AG09309 (cell line): ENCODE measurements around the gene JADE2.
"Not testable (repeated sequence)": the region's sequence is repeated elsewhere in the genome, so short reads cannot be mapped to it uniquely, and the experiment has no call there.

ENCODE experiments used
- DNase-seq: peaks from one replicate; pipeline ENCODE4 v3.0.0-alpha.2; 2010; ENCODE audit warnings: low read depth
- H3K4me3 ChIP-seq: 2 replicates; pipeline ENCODE4 v1.5.1; 2011; ENCODE audit warnings: mild to moderate bottlenecking, low read depth, low read length, moderate library complexity; ENCODE audit not compliant: control insufficient read depth
- CTCF ChIP-seq: IDR thresholded peaks from 2 replicates; pipeline ENCODE4 v1.5.1; 2011; ENCODE audit warnings: mild to moderate bottlenecking, low read depth, low read length, inconsistent platforms; ENCODE audit not compliant: insufficient read depth, control insufficient read depth; ENCODE audit errors: missing control alignments

JADE2 gene

GRCh38 chr5:134590992-134591659 is 65.7 kb downstream of the JADE2 start:
- H3K4me3 ChIP-seq = no peak overlapping the region
- no peak for TF ChIP-seq CTCF
- DNase-seq = no peak

DNA sequence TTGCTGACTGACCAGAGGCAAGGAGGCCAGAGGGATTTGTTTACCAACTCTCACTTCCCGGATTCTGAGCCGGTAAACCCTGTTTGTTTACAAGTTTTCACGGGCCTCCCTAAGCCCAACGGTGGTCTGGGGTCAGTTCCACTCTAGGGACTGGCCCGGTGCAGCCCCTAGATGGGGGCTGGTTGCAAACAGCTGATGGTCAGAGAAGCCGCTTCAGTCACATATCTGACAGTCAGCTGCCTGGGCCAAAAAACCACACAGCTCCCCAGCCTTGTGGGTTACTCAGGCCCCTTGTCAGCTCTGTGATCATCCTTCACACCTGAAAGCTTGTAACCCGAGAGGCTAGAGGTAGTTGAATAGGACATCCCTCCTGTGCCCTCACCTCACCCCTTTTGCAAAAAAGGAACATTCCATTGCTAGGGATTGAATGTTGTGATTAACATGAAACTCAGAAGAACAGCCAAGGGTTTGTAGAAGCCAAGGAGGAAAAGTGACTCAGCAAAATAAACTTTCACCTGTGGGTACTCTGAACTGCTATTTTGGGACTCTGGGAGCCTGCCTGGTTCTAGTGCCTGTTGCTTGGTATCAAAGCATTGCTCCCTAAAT is 66.8 kb downstream of the JADE2 start:
- no peak for DNase-seq
- no peak overlapping the region for H3K4me3 ChIP-seq

DNA sequence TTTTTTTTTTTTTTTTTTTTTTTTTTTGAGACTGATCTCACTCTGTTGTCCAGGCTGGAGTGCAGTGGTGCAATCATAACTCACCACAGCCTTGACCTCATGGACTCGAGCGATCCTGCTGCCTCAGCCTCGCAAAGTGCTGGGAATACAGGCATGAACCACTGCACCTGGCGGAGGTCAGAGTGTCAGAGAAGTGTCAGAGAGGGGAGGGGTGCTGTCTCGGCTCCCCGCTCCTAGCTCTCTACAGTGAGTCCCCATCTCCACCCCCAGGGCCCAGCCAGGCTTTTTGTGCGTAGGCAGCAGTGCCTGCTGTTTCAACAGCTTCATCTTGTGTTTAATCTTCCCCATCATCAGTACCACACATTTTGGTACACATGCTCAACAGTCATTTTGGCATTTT is 68.9 kb downstream of the JADE2 start:
- DNase-seq = no peak
- no peak for TF ChIP-seq CTCF
- no peak overlapping the region for H3K4me3 ChIP-seq

More for the DNA sequence above, 66.8 kb downstream of the JADE2 start:
- no peak for TF ChIP-seq CTCF

DNA sequence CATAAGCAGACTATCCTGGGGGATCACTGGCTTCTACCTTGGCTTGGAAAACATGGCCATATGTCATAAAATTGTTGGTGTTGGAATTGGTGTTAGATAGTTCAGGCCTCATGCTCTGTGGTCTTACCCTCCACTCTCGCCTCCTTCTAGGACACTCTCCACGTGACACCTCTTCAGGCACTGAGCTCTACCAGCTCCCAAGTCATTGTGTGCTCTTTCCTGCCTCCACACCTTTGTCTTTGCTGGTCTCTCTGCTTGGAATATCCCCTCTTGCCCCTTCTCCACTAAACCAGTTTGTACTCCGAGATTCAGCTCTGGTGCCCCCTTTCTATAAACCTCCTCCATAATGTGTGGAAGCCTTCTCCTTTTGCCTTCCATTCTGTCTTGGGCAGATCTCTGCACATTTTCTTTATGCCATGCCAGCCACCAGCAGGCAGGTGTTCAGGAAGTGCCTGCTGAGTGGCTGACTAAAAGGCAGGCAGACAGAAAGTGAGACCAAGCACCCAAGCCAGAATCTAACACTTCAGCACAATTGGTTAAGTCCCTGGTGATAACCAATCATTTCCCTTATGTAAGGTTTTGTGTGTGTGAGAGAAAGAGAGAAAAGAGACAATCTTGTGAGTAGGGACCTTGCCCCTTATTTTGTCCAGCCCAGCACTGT is 69.5 kb downstream of the JADE2 start:
- no peak for TF ChIP-seq CTCF
- no peak for DNase-seq
- no peak overlapping the region for H3K4me3 ChIP-seq

GRCh38 chr5:134595458-134595838 is 70.0 kb downstream of the JADE2 start:
- no peak for TF ChIP-seq CTCF
- H3K4me3 ChIP-seq = no peak overlapping the region
- DNase-seq = no peak

- not testable (repeated sequence) for H3K4me3 ChIP-seq, DNase-seq
Measured at GRCh38 chr5:134599820-134600219, 74.3 kb downstream of the JADE2 start.

DNA sequence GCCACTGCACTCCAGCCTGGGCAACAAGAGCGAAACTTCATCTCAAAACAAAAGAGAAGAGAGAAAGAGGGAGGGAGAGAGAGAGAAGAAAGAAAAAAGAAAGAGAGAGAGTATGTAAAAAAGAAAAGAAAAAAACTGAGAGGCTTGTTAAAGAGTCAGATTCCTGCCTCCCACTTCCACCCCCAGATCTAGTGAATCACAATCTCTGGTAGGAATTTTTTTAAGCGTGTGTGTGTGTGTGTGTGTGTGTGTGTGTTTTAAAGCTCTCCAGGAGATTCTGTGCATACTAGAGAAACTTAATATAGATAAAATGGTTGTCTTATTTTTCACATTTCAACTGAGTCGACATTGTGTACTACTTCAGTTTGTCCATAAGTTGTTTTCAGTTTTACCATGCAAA is 75.1 kb downstream of the JADE2 start:
- TF ChIP-seq CTCF = no peak
- peak; percentile 63 for DNase-seq
- H3K4me3 ChIP-seq = no peak overlapping the region
